HepG2 (cell line): ENCODE results near the gene LRIG3. TPM values are rescaled to one million over a fixed set of nuclear protein-coding genes. Genes with fewer than 3 reads are reported as not detected.

Experiments used
- ATAC-seq: fragments of 200-7000 bp; cut with Tn5 transposase; 3 replicates; pipeline ENCODE4 v1.9.1; 2020; ENCODE audit warnings: mild to moderate bottlenecking, moderate library complexity
- BruUV-seq: library from RNA; stranded (reverse); fragments of 400-500 nt; replicated peaks from 2 replicates; lab custom pipeline; 2021; lab: Mats Ljungman, UMichigan
- CTCF ChIA-PET: fragments of 300-600 bp; formaldehyde crosslinking; extraction: SDS; loops from one replicate; lab custom pipeline; 2021; ENCODE audit warnings: low total read pairs, inconsistent platforms, low intra/inter-chr PET ratio; lab: Yijun Ruan, JAX
- POLR2A ChIA-PET: fragments of 350-600 bp; sonication (Branson Sonifier 250); formaldehyde crosslinking; loops from one replicate; lab custom pipeline; 2020; ENCODE audit warnings: antibody characterized with exemption, inconsistent platforms; lab: Yijun Ruan, JAX
- DNase-seq: peaks from one replicate; pipeline ENCODE4 v3.0.0-alpha.2; 2015; ENCODE audit warnings: low spot score
- FAIRE-seq: peaks from 3 replicates; lab custom pipeline; 2011; peaks lifted over from hg19 to GRCh38; lab: Jason Lieb, UNC
- H2AFZ ChIP-seq: one replicate; pipeline ENCODE4 v1.6.1; 2011; ENCODE audit warnings: low read length, inconsistent platforms
- H3K27ac ChIP-seq: fragments of 300-600 bp; 3 replicates; pipeline ENCODE4 v1.8.0; 2011; ENCODE audit warnings: mixed run types, mild to moderate bottlenecking, mixed read lengths, low read length, inconsistent platforms; ENCODE audit not compliant: insufficient read depth; ENCODE audit errors: extremely low read length
- H3K27me3 ChIP-seq, 2 experiments: fragments of 200-600 bp in 1 of 2; 2 replicates in 1 of 2; 3 replicates in 1 of 2; pipeline versions ENCODE4 v1.6.0 to v1.8.0; 2011; ENCODE audit warnings: low read length in 2 of 2, mild to moderate bottlenecking in 2 of 2, moderate library complexity in 2 of 2, inconsistent platforms in 1 of 2; ENCODE audit not compliant: insufficient read depth in 2 of 2, control insufficient read depth in 1 of 2
- H3K36me3 ChIP-seq, 2 experiments: fragments of 200-600 bp in 1 of 2; replicated peaks in 1 of 2; 2 replicates in 1 of 2; 3 replicates in 1 of 2; pipeline versions ENCODE4 v1.5.1 to v1.8.0; 2011; ENCODE audit warnings: low read length in 2 of 2, inconsistent platforms in 1 of 2; ENCODE audit not compliant: insufficient read depth in 2 of 2, control insufficient read depth in 1 of 2
- H3K4me1 ChIP-seq: 2 replicates; pipeline ENCODE4 v1.5.1; 2012; ENCODE audit warnings: low read length, inconsistent platforms; ENCODE audit not compliant: insufficient read depth
- H3K4me2 ChIP-seq: 2 replicates; pipeline ENCODE4 v1.6.0; 2011; ENCODE audit warnings: low read depth, low read length, inconsistent platforms
- H3K4me3 ChIP-seq, 3 experiments: fragments of 200-600 bp in 1 of 3; sonication (generic), shearing (Covaris generic) in 1 of 3; replicated peaks in 1 of 3; 2 replicates each; pipeline ENCODE4 v1.5.1; 2011 to 2016; ENCODE audit warnings: low read length in 3 of 3, inconsistent platforms in 2 of 3, low read depth in 2 of 3, mild to moderate bottlenecking in 2 of 3, control low read depth in 1 of 3, mixed read lengths in 1 of 3; ENCODE audit not compliant: insufficient read depth in 1 of 3
- H3K79me2 ChIP-seq: one replicate; pipeline ENCODE4 v1.6.1; 2011; ENCODE audit warnings: low read length, inconsistent platforms; ENCODE audit not compliant: insufficient read depth
- H3K9ac ChIP-seq: 2 replicates; pipeline ENCODE4 v1.6.0; 2011; ENCODE audit warnings: mild to moderate bottlenecking, low read depth, low read length, inconsistent platforms; ENCODE audit not compliant: insufficient read depth
- H3K9me3 ChIP-seq: 2 replicates; pipeline ENCODE4 v1.5.1; 2012; ENCODE audit warnings: mild to moderate bottlenecking, low read length
- H4K20me1 ChIP-seq: 2 replicates; pipeline ENCODE4 v1.6.0; 2011; ENCODE audit warnings: inconsistent platforms, mild to moderate bottlenecking, low read length, moderate library complexity; ENCODE audit not compliant: insufficient read depth
- ADNP ChIP-seq: sonication (generic); formaldehyde crosslinking; IDR thresholded peaks from 2 replicates; pipeline ENCODE4 v1.4.0; 2020; ENCODE audit warnings: missing genetic modification reagents
- CBX2 ChIP-seq, 2 experiments: fragments of 200-600 bp in 1 of 2; sonication (generic); formaldehyde crosslinking in 1 of 2; IDR thresholded peaks; 2 replicates each; pipeline versions ENCODE4 v1.7.0 to v1.8.1; 2018 to 2022; ENCODE audit warnings: low read depth in 2 of 2, low read length in 1 of 2, mild to moderate bottlenecking in 1 of 2, missing genetic modification reagents in 1 of 2
- CCAR2 ChIP-seq: fragments of 200-400 bp; formaldehyde crosslinking; optimal IDR thresholded peaks from 2 replicates; pipeline ENCODE3; 2018; ENCODE audit warnings: low read depth, mild to moderate bottlenecking, low read length, moderate library complexity
- GABPB1 ChIP-seq: IDR thresholded peaks from 2 replicates; pipeline ENCODE4 v1.6.1; 2016; ENCODE audit warnings: mild to moderate bottlenecking, missing genetic modification reagents, moderate library complexity, missing compliant biosample characterization
- GFI1 ChIP-seq: sonication (generic); formaldehyde crosslinking; IDR thresholded peaks from 2 replicates; pipeline ENCODE4 v1.5.0; 2020; ENCODE audit warnings: missing genetic modification reagents, mild to moderate bottlenecking, borderline replicate concordance
- HDAC1 ChIP-seq: sonication (generic); formaldehyde crosslinking; IDR thresholded peaks from 2 replicates; pipeline ENCODE4 v1.5.1; 2020; ENCODE audit warnings: mild to moderate bottlenecking, missing genetic modification reagents
- JUN ChIP-seq: sonication (generic); formaldehyde crosslinking; IDR thresholded peaks from 2 replicates; pipeline ENCODE4 v1.4.0; 2020; ENCODE audit warnings: mild to moderate bottlenecking, missing genetic modification reagents
- MIER2 ChIP-seq: IDR thresholded peaks from 2 replicates; pipeline ENCODE4 v1.6.1; 2016; ENCODE audit warnings: missing biosample characterization, missing genetic modification reagents
- PHF21A ChIP-seq: sonication (generic); formaldehyde crosslinking; IDR thresholded peaks from 2 replicates; pipeline ENCODE4 v1.5.0; 2020; ENCODE audit warnings: mild to moderate bottlenecking, missing genetic modification reagents
- REST ChIP-seq, 2 experiments: IDR thresholded peaks; 2 replicates each; pipeline ENCODE4 v1.6.1; 2011 to 2012; ENCODE audit warnings: low read length in 2 of 2, borderline replicate concordance in 1 of 2, low read depth in 1 of 2, mild to moderate bottlenecking in 1 of 2, moderate library complexity in 1 of 2
- SMC3 ChIP-seq: IDR thresholded peaks from 2 replicates; pipeline ENCODE4 v1.6.1; 2011; ENCODE audit warnings: low read length, improper control_type of control experiment
- SOX13 ChIP-seq, 3 experiments: fragments of 450-650 bp in 1 of 3; sonication (generic) in 1 of 3; formaldehyde crosslinking in 1 of 3; IDR thresholded peaks in 2 of 3; conservative IDR thresholded peaks in 1 of 3; 2 replicates each; pipeline versions ENCODE4 v1.5.0 to v1.6.1; 2016 to 2020; ENCODE audit warnings: antibody characterized with exemption in 1 of 3, mild to moderate bottlenecking in 1 of 3, missing compliant biosample characterization in 1 of 3, missing genetic modification reagents in 1 of 3, moderate library complexity in 1 of 3
- TAF1 ChIP-seq: sonication (generic); formaldehyde crosslinking; IDR thresholded peaks from 2 replicates; pipeline ENCODE4 v1.4.0; 2020; ENCODE audit warnings: missing genetic modification reagents
- WIZ ChIP-seq: sonication (generic); formaldehyde crosslinking; IDR thresholded peaks from 2 replicates; pipeline ENCODE4 v1.5.1; 2020; ENCODE audit warnings: mild to moderate bottlenecking, missing genetic modification reagents
- ZNF335 ChIP-seq: sonication (generic); formaldehyde crosslinking; IDR thresholded peaks from 2 replicates; pipeline ENCODE4 v1.4.0; 2020; ENCODE audit warnings: missing genetic modification reagents
- ZNF460 ChIP-seq: sonication (generic); formaldehyde crosslinking; IDR thresholded peaks from 2 replicates; pipeline ENCODE4 v1.5.1; 2020; ENCODE audit warnings: missing genetic modification reagents, mild to moderate bottlenecking, borderline replicate concordance
- WGBS: methylation state at CpG from one replicate; pipeline ENCODE4 v1.1.6; 2017; ENCODE audit warnings: low lambda C conversion rate; 5-methylcytosine and 5-hydroxymethylcytosine counted together
- in situ Hi-C: cut with HindIII; loops from 2 replicates; pipeline ENCODE4 v1.10.0; 2017; ENCODE audit warnings: low pct_unique_long_range_greater_than_20kb; ENCODE audit not compliant: extremely low pct_ligation_motif_present
- intact Hi-C: fragments of 100-400 bp; cut with micrococcal nuclease; formaldehyde crosslinking; loops from one replicate; pipeline ENCODE4 v1.10.0; 2022; ENCODE audit not compliant: unreplicated experiment
- polyA plus RNA-seq, 8 experiments: library from polyadenylated mRNA; depleted of rRNA in 3 of 8; stranded (reverse) in 7 of 8; unstranded in 1 of 8; fragments of >200 nt; fragmentation: Illumina TruSeq in 4 of 8; extraction: Trizol in 4 of 8; gene quantifications; 2 replicates each; pipeline versions ENCODE4 v1.2.1 to v1.2.3, GENCODE V29; 2011 to 2016; ENCODE audit warnings: low read depth in 4 of 8, missing spikeins in 1 of 8, mixed read lengths in 1 of 8; ENCODE audit not compliant: insufficient read depth in 1 of 8
- total RNA-seq, 5 experiments: library from RNA; depleted of rRNA; stranded (reverse); fragments of >200 nt; fragmentation: Illumina TruSeq; extraction: Trizol; gene quantifications; 2 replicates each; pipeline ENCODE4 v1.2.3, GENCODE V29; 2016; ENCODE audit warnings: low read depth in 1 of 5

The LRIG3 gene
- total and polyA plus RNA-seq, 2 of the 13 experiments (the other 11 are each of a cell fraction or from before 2014, with no cell fraction given): 7.7 to 17.4 TPM

- Histone ChIP-seq H2AFZ (no peak overlapping the region), H3K9me3 (no peaks in the 10 kb centered on the region), H3K4me2 (peak overlapping the region; percentile 57), H3K4me1 (peaks cover 63% of the 10 kb centered on the region), H3K9ac (peak overlapping the region; percentile 1; the same call in 1 of the 2 replicates), H3K4me3 (peak overlapping the region; percentile 15 to 32 (median 15); a peak in 4 of 6 replicates), H3K79me2 (peaks cover 52% of the 10 kb centered on the region), H3K27ac (peak overlapping the region; percentile 53), H3K36me3 (no peaks in the 10 kb centered on the region), H3K27me3 (no peaks in the 10 kb centered on the region), H4K20me1 (no peaks in the 10 kb centered on the region)
- intact Hi-C loops (loop anchor here (5.0 kb wide), 1 partner anchor 33 kb away; no protein-coding TSS in a partner anchor), in situ Hi-C loops (no loop called here)
- ATAC-seq: no peak
- CTCF ChIA-PET: no interaction called here
- TF ChIP-seq SOX13 (IDR thresholded peaks at IDR 0.05) (no peak), SOX13 (CRISPR knock-in tag; conservative IDR thresholded peaks at IDR 0.05 in 1 of 2, IDR thresholded peaks at IDR 0.05 in 1 of 2) (peak in 1 of 2 experiments; percentile 33; a peak in 2 of 4 replicates), PHF21A (0 out of 2 replicates have a peak, but pooled peaks have one; percentile 18), JUN (CRISPR knock-in tag) (no peak)
- 10% methylated on average over 4 of the region's 4 CpGs for WGBS
- BruUV-seq: no TSS peak
- FAIRE-seq: no peak
- POLR2A ChIA-PET: no interaction called here
- no peak for DNase-seq
Observed at GRCh38 chr12:58915634-58916033, 4.7 kb downstream of the LRIG3 start.

GRCh38 chr12:58915037-58915436, 5.3 kb downstream of the LRIG3 start:
- H3K36me3 ChIP-seq: no peaks in the 10 kb centered on the region
- H3K27me3 ChIP-seq: no peaks in the 10 kb centered on the region
- intact Hi-C loops: loop anchor here (5.0 kb wide), 1 partner anchor 33 kb away; no protein-coding TSS in a partner anchor
- peak overlapping the region; percentile 53 for H3K27ac ChIP-seq
- H3K4me1 ChIP-seq: peaks cover 63% of the 10 kb centered on the region
- no peak overlapping the region for H2AFZ ChIP-seq
- peaks cover 52% of the 10 kb centered on the region for H3K79me2 ChIP-seq
- in situ Hi-C loops: no loop called here
- TF ChIP-seq HDAC1 (CRISPR knock-in tag): no peak
- TF ChIP-seq ZNF335 (CRISPR knock-in tag): no peak
- no peak for TF ChIP-seq CBX2 (IDR thresholded peaks at IDR 0.05; ENCODE audit: low read depth, low read length)
- TF ChIP-seq CBX2 (CRISPR knock-in tag; IDR thresholded peaks at IDR 0.05; ENCODE audit: low read depth): no peak
- no peak for TF ChIP-seq WIZ (CRISPR knock-in tag)
- no peak for TF ChIP-seq REST (IDR thresholded peaks at IDR 0.05; ENCODE audit: borderline replicate concordance in 1 of 2, low read depth in 1 of 2, low read length in 2 of 2)
- TF ChIP-seq ZNF460 (CRISPR knock-in tag): no peak
- TF ChIP-seq GFI1: no peak
- no peak for TF ChIP-seq MIER2 (CRISPR knock-in tag)
- no peak for TF ChIP-seq GABPB1 (CRISPR knock-in tag)
- TF ChIP-seq TAF1: no peak
- TF ChIP-seq ADNP (CRISPR knock-in tag): no peak
- no peak for TF ChIP-seq SMC3
- TF ChIP-seq CCAR2: no peak
- POLR2A ChIA-PET: no interaction called here
- ATAC-seq: no peak
- BruUV-seq: no TSS peak
- CTCF ChIA-PET: no interaction called here
- WGBS: 85% methylated on average over 2 of the region's 2 CpGs
- peak overlapping the region; percentile 57 for H3K4me2 ChIP-seq
- DNase-seq: no peak
- FAIRE-seq: no peak
- H4K20me1 ChIP-seq: no peaks in the 10 kb centered on the region
- no peaks in the 10 kb centered on the region for H3K9me3 ChIP-seq
- no peak overlapping the region; a peak in 1 of 6 replicates for H3K4me3 ChIP-seq
- no peak overlapping the region for H3K9ac ChIP-seq
